Activated CD4-positive, alpha-beta T cell treated with anti-CD3 and anti-CD28 coated beads, Interleukin-2, amount 50 U/mL, for 1 hour (primary cell): ENCODE results near the gene SETDB2.

ENCODE experiments used
- DNase-seq: peaks from one replicate; pipeline ENCODE4 v3.0.0-alpha.2; 2020

Gene SETDB2

GRCh38 chr13:49488563-49488962 lies 44.5 kb downstream of the SETDB2 start:
- DNase-seq, result no peak

GRCh38 chr13:49494645-49495044 lies 50.6 kb downstream of the SETDB2 start:
- DNase-seq, result no peak

GRCh38 chr13:49495783-49496762 lies 52.0 kb downstream of the SETDB2 start, which contains the start of gene PHF11:
TSS of gene PHF11 (plus strand) at chr13:49495953. CDS start at chr13:49496002, 49 bp downstream.
- DNase-seq, result peak; percentile 85

GRCh38 chr13:49496837-49497236 lies 52.8 kb downstream of the SETDB2 start:
- DNase-seq, result peak; percentile 38

DNA sequence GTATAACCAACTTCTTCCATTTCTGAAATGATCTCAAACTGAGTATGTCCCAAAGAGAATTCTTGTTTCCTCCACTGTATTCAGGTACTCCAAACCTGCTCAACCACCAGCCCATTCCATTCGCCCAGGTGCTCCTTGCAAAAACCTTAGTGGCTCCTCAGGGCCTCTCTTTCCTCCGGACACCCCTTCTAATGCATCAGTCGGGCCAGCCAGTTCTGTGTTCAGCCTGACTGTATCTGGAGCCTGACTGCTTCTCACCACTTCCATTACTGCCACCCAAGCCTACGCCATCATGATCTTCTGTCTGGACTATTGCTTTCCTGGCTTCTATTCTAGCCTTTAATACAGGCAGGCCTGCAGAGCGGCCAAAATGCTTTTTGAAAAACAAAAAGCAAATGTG lies 53.2 kb downstream of the SETDB2 start:
- no peak for DNase-seq

DNA sequence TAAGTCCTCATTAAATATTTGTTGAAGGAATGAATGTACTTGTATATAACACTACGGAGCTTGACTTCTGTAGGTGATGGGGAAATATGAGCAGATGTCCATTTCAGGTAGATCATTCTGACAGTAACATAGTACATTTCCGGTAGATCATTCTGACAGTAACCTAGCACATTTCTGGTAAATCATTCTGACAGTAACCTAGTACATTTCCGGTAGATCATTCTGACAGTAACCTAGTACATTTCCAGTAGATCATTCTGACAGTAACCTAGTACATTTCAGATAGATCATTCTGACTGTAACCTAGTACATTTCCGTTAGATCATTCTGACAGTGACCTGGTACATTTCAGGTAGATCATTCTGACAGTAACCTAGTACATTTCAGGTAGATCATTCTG lies 54.1 kb downstream of the SETDB2 start:
- no peak for DNase-seq

GRCh38 chr13:49499889-49500660 lies 56.0 kb downstream of the SETDB2 start:
- no peak for DNase-seq

GRCh38 chr13:49502954-49503353 lies 58.9 kb downstream of the SETDB2 start:
- DNase-seq, result no peak

- no peak for DNase-seq
Observed at GRCh38 chr13:49503951-49504350, 59.9 kb downstream of the SETDB2 start.

GRCh38 chr13:49512578-49512977 lies 68.5 kb downstream of the SETDB2 start:
- DNase-seq, result no peak

DNA sequence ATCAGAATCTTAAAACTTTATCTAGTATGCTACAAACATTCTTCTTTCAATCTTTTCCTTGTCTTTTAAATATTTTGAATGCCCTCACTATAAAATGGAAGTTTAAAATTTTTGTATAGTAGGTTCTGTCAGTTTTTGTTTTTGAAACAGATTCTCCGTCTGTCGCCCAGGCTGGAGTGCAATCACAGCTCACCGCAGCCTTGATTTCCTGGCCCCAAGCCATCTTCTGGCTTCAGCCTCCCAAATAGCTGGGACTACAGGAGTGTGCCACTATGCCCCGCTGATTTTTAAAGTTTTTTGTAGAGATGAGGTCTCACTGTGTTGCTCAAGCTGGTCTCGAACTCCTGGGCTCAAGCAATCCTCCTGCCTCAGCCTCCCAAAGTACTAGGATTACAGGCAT lies 72.4 kb downstream of the SETDB2 start:
- DNase-seq, result no peak

DNA sequence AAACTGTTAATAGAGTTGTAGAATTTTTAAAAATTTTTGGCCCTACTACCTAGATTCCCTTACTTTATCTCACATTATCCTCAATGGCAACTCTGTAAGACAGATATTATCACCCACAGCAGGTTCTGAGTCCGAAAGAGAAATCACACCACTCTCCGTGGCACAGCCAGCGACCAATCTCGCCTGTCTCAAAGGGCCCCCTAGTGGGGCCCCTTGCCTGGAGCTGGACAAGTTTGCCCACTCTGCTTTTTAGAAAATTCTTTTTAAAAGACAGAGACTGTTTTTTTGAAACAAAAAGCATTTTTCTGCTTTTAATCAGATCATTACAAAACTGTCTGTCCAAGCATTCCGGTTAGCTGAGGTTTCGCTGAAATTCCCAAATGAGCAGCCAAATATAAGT lies 73.4 kb downstream of the SETDB2 start:
- no peak for DNase-seq

- DNase-seq, result no peak
Observed at GRCh38 chr13:49521224-49521623, 77.2 kb downstream of the SETDB2 start.

GRCh38 chr13:49524740-49525501 lies 80.8 kb downstream of the SETDB2 start:
- no peak for DNase-seq

DNA sequence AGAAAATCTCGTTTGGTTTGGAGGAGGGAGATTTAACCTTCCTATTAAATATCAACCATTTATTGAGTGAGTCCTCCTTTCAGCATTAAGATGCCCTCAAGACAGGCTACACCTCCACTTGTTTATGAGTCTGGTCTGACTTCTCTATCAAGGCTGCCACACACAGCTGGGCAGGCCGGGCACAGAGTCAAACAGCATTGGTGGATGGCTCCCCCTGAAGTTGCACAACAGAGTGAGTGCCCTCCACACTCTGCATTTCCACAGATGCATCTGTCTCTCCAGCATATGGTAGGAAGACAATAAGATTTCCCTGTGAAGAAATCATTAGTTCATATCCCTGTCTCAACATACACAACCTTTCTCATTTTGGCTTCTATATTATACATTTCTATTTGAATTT lies 83.0 kb downstream of the SETDB2 start:
- no peak for DNase-seq

DNA sequence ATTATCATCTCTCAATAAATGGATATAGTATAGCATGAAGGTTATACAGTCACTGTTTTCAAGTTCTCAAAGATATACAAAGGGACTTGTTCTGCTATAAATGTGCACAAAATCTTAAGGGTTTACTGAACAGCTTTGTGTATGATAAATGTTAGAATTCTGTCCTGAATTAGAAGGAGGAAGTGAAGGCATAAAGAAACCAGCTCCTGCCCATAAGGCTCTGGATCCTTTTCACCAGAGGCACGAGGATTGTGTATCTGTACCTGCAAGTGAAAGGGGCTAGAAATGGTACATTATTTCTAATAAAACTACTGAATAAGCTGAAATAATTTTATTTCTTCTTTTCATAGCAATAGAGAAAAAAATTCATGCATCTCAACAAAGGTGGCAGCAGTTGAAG lies 84.1 kb downstream of the SETDB2 start:
- no peak for DNase-seq

- no peak for DNase-seq
Observed at GRCh38 chr13:49530457-49530856, 86.4 kb downstream of the SETDB2 start.

- no peak for DNase-seq
Observed at GRCh38 chr13:49532593-49532992, 88.5 kb downstream of the SETDB2 start.

DNA sequence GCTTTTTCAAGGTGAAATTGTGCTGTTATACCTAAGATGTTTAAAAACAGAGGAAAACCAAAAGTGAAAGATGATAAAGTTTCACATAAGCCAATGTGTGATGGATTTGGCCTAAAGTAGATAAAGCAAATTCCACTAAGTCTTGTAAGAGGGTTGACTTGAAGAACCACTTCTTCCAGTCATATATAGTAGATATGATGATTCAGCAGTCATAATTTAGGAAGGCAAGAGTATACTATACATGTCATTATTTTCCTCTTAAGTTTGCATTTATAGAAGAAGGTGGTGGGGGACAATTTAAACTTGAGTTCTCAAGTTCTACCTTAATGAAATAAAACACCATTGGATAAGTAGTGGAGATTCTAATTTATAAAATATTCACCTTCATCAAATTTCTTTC lies 88.9 kb downstream of the SETDB2 start:
- no peak for DNase-seq

- DNase-seq, result no peak
Observed at GRCh38 chr13:49533591-49534269, 89.7 kb downstream of the SETDB2 start.

GRCh38 chr13:49536144-49536873 lies 92.2 kb downstream of the SETDB2 start:
- DNase-seq, result no peak

DNA sequence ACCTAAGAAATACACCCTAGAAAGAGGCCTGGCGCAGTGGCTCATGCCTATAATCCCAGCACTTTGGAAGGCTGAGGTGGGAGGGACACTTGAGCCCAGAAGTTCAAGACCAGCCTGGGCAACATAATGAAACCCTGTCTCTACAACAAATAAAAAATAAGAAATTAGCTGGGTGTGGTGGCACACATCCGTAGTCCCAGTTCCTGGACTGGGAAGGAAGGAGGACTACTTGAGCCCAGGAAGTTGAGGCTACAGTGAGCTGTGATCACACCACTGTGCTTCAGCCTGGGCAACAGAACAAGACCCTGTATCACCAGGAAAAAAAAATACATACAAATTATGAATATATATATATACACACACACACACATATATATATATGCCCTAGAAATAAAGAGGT lies 94.3 kb downstream of the SETDB2 start:
- no peak for DNase-seq
